OCI-LY1 (cell line): ENCODE data around the gene SLC35F3.

Experiments used
- EZH2 ChIP-seq: fragments of 200-600 bp; sonication (generic), shearing (Covaris generic); IDR thresholded peaks from 2 replicates; pipeline ENCODE4 v1.8.0; 2017; ENCODE audit warnings: borderline replicate concordance, mixed run types, mild to moderate bottlenecking, antibody characterized with exemption, low read length, moderate library complexity, mixed read lengths
- TF ChIP-seq, protein P1 (sequence below): fragments of 200-600 bp; sonication (generic), shearing (Covaris generic); IDR thresholded peaks from 2 replicates; pipeline ENCODE4 v1.5.1; 2017; ENCODE audit warnings: mild to moderate bottlenecking, antibody characterized with exemption, low read length, moderate library complexity, mixed read lengths

DNA sequence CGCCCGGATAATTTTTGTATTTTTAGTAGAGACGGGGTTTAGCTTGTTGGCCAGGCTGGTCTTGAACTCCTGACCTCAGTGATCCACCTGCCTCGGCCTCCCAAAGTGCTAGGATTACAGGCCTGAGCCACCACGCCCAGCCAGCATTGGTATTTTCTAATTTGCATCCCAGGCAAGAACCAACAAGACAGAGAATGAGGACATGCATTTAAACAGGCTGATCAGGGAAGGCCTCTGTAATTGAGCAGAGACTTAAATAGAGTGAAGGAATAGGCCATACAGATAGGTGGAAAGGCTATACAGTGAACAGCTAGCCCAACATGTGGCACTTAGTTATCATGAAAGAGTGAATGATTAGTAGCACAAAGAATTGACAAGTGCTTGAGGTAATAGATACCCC lies 230.4 kb downstream of the SLC35F3 start:
- TF ChIP-seq, protein P1, sequence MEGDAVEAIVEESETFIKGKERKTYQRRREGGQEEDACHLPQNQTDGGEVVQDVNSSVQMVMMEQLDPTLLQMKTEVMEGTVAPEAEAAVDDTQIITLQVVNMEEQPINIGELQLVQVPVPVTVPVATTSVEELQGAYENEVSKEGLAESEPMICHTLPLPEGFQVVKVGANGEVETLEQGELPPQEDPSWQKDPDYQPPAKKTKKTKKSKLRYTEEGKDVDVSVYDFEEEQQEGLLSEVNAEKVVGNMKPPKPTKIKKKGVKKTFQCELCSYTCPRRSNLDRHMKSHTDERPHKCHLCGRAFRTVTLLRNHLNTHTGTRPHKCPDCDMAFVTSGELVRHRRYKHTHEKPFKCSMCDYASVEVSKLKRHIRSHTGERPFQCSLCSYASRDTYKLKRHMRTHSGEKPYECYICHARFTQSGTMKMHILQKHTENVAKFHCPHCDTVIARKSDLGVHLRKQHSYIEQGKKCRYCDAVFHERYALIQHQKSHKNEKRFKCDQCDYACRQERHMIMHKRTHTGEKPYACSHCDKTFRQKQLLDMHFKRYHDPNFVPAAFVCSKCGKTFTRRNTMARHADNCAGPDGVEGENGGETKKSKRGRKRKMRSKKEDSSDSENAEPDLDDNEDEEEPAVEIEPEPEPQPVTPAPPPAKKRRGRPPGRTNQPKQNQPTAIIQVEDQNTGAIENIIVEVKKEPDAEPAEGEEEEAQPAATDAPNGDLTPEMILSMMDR: no peak
- no peak for TF ChIP-seq EZH2
